Prostate gland (tissue), 2 donors: ENCODE data around the gene CATSPERZ. TPM values are rescaled to one million over a fixed set of nuclear protein-coding genes. Genes with fewer than 3 reads are reported as not detected.
A peak's percentile ranks its signal among the peaks of the same experiment; 100 is the strongest.

ENCODE experiments used
- DNase-seq: peaks from one replicate; pipeline ENCODE4 v3.0.0-alpha.2; 2019; ENCODE audit warnings: low spot score
- H3K27ac ChIP-seq, 2 donors: fragments of 200-600 bp; sonication (generic); 2 replicates each; pipeline ENCODE4 v1.5.1; 2017 to 2019
- H3K27me3 ChIP-seq: fragments of 200-600 bp; sonication (generic); replicated peaks from 2 replicates; pipeline ENCODE4 v1.5.1; 2019; ENCODE audit not compliant: insufficient read depth
- H3K36me3 ChIP-seq, 2 donors: fragments of 200-600 bp; sonication (generic); 1 replicate in 1 of 2; 2 replicates in 1 of 2; pipeline versions ENCODE4 v1.5.1 to v1.8.1; 2017 to 2019
- H3K4me1 ChIP-seq: fragments of 200-600 bp; sonication (generic); replicated peaks from 2 replicates; pipeline ENCODE4 v1.5.1; 2019
- H3K4me3 ChIP-seq, 2 donors: fragments of 200-600 bp; sonication (generic); 2 replicates each; pipeline ENCODE4 v1.5.1; 2017 to 2019
- H3K9me3 ChIP-seq: fragments of 200-600 bp; sonication (generic); 2 replicates; pipeline ENCODE4 v1.5.1; 2017
- CTCF ChIP-seq, 4 experiments: fragments of 200-600 bp in 2 of 4; fragments of 450-650 bp in 2 of 4; sonication (generic) in 2 of 4; IDR thresholded peaks; 1 replicate in 3 of 4; 2 replicates in 1 of 4; pipeline ENCODE4 v1.5.1; 2016 to 2019; ENCODE audit warnings: antibody characterized with exemption in 4 of 4, mild to moderate bottlenecking in 2 of 4, moderate library complexity in 2 of 4
- POLR2A ChIP-seq: fragments of 450-650 bp; IDR thresholded peaks from one replicate; pipeline ENCODE4 v1.6.1; 2016; ENCODE audit warnings: antibody characterized with exemption, mild to moderate bottlenecking
- POLR2AphosphoS5 ChIP-seq: sonication (generic); formaldehyde crosslinking; IDR thresholded peaks from one replicate; pipeline ENCODE4 v1.6.1; 2017; ENCODE audit warnings: antibody characterized with exemption
- WGBS: methylation state at CpG from one replicate; pipeline ENCODE4 v1.1.5; 2018; 5-methylcytosine and 5-hydroxymethylcytosine counted together
- intact Hi-C: fragments of 100-400 bp; cut with DNase I; formaldehyde crosslinking; loops from one replicate; pipeline ENCODE4 v1.14.2; 2022
- total RNA-seq, 2 donors: library from RNA; depleted of rRNA; stranded (reverse); fragments of >200 nt; gene quantifications; one replicate each; pipeline ENCODE4 v1.1.0, GENCODE V29; 2016

CATSPERZ gene
- total RNA-seq, 2 donors from 2014 or later = 44.3 TPM; not detected in 1

- intact Hi-C loops = no loop called here
- no peaks in the 10 kb centered on the region for H3K36me3 ChIP-seq
- H3K27ac ChIP-seq = no peak within 1 kb of the TSS
- H3K27me3 ChIP-seq = no peaks in the 10 kb centered on the region
- WGBS = 81% methylated on average over 15 of the region's 16 CpGs
- no peaks in the 10 kb centered on the region for H3K9me3 ChIP-seq
- TF ChIP-seq POLR2A (no peak), CTCF (IDR thresholded peaks at IDR 0.05) (no peak), POLR2AphosphoS5 (no peak)
- peaks cover 4% of the 10 kb centered on the region for H3K4me1 ChIP-seq
- H3K4me3 ChIP-seq = no peak within 1 kb of the TSS
- DNase-seq = no peak
Observed at GRCh38 chr11:64339754-64340408, 39.7 kb downstream of the CATSPERZ start, which contains the start of gene CCDC88B. TSS of gene CCDC88B (plus strand) at chr11:64340204. CDS start at chr11:64340267, 63 bp downstream.

DNA sequence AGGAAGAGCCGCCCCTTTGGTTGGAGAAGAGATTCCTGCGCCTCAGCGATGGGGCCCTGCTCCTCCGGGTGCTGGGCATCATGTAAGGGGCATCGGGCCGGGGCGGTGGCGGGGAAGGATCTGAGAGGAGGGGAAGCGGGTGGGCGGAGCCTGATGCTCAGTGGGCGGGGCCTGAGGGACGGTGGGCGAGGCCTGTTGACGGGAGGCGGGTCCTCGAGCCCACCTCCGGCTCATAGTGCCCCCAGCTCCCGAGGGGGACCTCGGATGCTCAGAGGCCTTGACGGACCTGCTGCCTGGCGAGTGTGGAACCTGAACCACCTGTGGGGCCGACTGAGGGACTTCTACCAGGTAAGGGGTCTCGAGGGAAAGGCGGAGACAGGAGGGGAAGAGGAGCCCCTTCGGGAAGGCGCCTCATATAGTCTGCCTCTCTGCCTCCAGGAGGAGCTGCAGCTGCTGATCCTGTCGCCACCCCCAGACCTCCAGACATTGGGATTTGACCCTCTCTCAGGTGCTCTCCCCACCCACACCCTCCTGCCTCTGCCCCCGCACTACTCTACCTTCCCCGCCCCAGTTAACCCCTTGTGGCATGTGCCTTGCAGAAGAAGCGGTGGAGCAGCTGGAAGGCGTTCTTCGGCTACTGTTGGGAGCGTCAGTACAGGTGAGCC is 40.6 kb downstream of the CATSPERZ start:
- peaks cover 4% of the 10 kb centered on the region for H3K4me1 ChIP-seq
- H3K27ac ChIP-seq = no peak overlapping the region
- no peak overlapping the region for H3K4me3 ChIP-seq
- no peaks in the 10 kb centered on the region for H3K27me3 ChIP-seq
- H3K36me3 ChIP-seq = no peaks in the 10 kb centered on the region
- WGBS = 58% methylated on average over 27 of the region's 33 CpGs
- intact Hi-C loops = no loop called here
- no peaks in the 10 kb centered on the region for H3K9me3 ChIP-seq
- TF ChIP-seq POLR2A (no peak), CTCF (IDR thresholded peaks at IDR 0.05) (no peak), POLR2AphosphoS5 (no peak)
- DNase-seq = no peak

DNA sequence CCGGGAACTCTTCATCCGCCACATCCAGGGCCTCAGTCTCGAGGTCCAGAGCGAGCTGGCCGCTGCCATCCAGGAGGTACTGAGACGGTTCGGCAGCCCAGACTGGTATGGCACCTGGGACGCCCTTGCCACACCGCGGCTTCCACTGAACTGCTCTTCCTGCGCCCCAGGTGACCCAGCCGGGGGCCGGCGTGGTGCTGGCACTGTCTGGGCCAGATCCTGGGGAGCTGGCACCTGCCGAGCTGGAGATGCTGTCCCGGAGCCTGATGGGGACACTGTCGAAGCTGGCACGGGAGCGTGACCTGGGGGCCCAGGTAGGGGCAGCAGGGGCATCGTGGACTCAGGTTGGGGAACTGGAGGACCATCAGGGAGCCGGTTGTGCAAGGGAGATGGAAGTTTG is 41.3 kb downstream of the CATSPERZ start:
- H3K9me3 ChIP-seq = no peaks in the 10 kb centered on the region
- no peak for DNase-seq
- H3K27me3 ChIP-seq = no peaks in the 10 kb centered on the region
- intact Hi-C loops = no loop called here
- no peaks in the 10 kb centered on the region for H3K36me3 ChIP-seq
- TF ChIP-seq POLR2A (no peak), CTCF (IDR thresholded peaks at IDR 0.05) (no peak), POLR2AphosphoS5 (no peak)
- H3K27ac ChIP-seq = no peak overlapping the region
- H3K4me3 ChIP-seq = no peak overlapping the region
- peaks cover 4% of the 10 kb centered on the region for H3K4me1 ChIP-seq
- 94% methylated on average over 21 of the region's 21 CpGs for WGBS

DNA sequence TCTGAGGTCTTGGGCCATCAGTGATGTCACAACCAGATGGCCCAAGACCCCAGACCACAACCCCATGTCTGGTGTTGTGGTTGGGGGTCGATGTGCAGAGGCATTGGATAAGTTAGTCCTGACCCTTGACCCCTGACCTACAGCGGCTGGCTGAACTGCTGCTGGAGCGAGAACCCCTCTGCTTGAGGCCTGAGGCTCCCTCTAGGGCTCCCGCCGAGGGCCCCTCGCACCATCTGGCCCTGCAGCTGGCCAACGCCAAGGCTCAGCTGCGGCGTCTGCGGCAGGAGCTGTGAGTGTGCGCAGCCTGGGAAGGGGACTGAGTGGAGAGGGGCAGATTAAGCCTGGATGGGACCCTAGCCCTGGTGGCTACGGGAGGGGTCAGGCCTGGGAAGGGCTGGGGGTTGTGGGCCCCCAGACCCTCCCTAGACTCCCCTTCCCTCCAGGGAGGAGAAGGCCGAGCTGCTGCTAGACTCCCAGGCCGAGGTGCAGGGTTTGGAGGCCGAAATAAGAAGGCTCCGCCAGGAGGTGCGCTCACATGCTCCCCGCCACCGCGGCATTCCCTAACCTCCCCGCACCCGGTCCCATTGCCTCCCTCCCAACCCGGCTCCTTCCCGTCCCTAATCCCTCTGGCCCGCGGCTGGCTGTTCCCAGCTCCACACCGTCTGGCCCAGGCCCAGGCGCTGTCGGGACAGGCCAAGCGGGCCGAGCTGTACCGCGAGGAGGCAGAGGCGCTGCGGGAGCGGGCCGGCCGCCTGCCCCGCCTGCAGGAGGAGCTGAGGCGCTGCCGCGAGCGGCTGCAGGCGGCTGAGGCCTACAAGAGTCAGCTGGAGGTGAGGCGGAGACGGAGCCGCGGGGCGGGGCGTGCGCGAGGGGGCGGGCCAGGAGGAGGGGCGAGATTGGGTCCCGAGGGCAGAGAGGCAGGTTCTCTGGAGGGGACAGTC is 42.0 kb downstream of the CATSPERZ start:
- intact Hi-C loops = no loop called here
- no peaks in the 10 kb centered on the region for H3K36me3 ChIP-seq
- H3K27ac ChIP-seq = peak overlapping the region; percentile 71 to 81
- 20% methylated on average over 55 of the region's 55 CpGs for WGBS
- H3K27me3 ChIP-seq = no peaks in the 10 kb centered on the region
- TF ChIP-seq CTCF (IDR thresholded peaks at IDR 0.05) = peak; percentile 24 to 90 (median 66)
- peak; percentile 70 for TF ChIP-seq POLR2AphosphoS5
- TF ChIP-seq POLR2A = peak; percentile 85
- DNase-seq = peak; percentile 90
- H3K4me3 ChIP-seq = peak overlapping the region; percentile 1 to 24
- H3K9me3 ChIP-seq = no peaks in the 10 kb centered on the region
- H3K4me1 ChIP-seq = peaks cover 4% of the 10 kb centered on the region
